ENCODE results near the gene PSEN1.

Gene PSEN1

DNA sequence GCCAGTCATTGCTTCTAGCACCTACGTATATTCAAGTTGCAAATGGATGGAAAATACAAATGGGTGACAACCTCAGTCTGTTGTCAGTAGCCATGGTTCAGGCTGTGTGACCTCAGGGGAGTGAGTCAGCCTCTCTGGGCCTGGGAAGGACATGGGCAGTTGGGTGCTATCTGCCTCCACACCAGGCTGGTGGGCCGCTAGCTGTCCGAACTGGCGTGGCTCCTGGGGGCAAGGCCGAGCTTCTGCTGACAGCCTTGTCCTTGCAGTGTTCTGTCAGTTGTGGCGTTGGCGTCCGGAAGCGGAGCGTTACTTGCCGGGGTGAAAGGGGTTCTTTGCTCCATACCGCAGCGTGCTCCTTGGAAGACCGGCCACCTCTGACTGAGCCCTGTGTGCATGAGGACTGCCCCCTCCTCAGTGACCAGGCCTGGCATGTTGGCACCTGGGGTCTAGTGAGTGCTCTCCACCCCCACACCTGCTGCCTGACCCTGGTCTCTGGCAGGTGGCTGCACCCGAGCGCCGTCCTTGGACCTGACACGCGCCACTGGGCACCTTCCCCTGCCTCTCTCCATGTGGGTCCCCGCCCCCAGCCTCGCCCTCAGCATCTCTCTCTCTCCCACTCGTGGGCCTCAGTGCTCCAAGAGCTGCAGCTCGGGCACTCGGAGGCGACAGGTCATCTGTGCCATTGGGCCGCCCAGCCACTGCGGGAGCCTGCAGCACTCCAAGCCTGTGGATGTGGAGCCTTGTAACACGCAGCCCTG, 118.1 kb downstream of the PSEN1 start:
- DNase-seq (ENCODE audit: low read depth): no peak

DNA sequence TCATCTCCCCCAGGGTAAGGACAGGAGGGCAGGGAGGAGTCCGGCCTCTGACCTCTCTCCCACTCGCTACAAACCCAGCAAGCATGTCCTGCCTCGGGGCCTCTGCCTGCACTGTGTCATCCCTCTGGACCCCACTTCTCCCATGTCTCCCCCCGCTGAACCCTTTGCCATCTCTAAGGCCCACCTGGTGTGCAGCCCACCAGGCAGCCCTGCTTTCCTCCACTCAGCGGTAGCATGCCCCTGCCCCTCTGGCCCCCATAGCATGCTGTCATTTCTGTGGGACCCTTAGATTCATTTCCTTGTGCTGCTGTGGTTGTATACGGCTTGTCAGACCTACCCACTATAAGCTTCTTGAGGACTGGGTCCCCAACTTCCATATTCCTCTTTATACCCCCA, 118.7 kb downstream of the PSEN1 start:
- DNase-seq (ENCODE audit: low read depth): no peak

DNA sequence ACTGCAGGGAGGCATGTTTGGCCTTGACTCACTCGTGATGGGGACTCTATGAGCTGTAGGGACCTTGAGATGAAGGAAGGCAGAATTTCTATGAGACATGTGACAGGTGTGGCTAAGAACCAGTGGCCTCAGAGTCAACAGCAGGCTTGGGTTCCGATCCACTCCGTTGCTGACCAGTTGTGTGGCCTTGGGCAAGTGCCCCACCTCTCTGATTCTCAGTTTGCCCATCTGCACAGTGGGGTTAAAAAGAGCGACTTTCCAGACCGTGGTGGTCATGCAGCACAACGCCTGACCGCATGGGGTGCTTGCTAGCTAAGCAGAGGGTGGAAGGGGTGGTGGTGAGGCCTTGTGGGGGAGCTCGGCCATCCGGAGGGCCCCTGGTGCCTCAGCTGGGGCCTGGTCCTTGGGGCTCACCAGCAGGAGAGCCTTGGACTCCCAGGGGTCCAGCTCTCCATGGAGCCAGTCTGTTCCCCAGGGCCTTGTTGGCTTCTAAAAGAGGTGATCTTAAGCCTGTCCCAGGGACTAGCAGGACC, 119.5 kb downstream of the PSEN1 start:
- DNase-seq (ENCODE audit: low read depth): no peak

DNA sequence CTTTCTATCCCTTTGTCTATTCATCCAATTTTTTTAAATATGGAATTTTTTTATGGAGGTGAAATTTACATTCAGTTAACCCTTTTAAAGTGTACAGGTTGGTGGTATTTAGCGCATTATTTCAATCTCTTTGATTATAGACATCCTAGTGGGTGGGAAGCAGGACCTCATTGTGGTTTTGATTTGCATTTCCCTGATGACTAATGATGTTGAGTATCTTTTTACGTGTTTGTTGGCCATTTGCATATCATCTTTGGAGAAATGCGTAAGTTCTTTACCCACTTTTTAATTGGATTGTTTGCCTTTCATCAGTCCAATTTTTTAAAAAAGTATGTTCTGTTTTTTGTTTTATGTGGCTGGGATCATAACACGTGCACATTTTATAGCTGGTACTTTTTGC, 121.8 kb downstream of the PSEN1 start:
- no peak for DNase-seq (ENCODE audit: low read depth)

DNA sequence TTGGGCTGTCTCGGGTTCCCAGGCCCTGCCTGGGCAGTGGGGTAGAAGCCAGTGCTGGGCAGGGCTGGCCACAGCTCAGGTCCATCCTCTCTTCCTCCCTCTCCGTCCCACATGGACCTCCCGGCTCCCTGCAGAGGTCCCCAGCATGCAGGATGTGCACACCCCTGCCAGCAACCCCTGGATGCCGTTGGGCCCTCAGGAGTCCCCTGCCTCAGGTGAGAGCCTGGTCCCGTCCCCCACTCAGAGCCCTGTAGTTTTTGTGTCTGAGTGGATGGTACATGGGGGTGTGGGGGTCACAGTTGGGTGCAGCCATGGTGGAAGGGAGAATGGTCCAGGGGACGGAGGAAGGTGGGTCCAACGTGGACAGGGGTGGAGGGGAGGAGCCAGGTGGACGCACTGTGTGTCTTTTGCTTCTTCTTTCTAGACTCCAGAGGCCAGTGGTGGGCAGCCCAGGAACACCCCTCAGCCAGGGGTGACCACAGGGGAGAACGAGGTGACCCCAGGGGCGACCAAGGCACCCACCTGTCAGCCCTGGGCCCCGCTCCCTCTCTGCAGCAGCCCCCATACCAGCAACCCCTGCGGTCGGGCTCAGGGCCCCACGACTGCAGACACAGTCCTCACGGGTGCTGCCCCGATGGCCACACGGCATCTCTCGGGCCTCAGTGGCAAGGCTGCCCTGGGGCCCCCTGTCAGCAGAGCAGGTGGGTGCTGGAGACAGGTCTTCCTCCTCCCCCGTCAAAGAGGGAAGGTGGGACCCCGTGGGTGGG, 122.7 kb downstream of the PSEN1 start:
- no peak for DNase-seq (ENCODE audit: low read depth)

DNA sequence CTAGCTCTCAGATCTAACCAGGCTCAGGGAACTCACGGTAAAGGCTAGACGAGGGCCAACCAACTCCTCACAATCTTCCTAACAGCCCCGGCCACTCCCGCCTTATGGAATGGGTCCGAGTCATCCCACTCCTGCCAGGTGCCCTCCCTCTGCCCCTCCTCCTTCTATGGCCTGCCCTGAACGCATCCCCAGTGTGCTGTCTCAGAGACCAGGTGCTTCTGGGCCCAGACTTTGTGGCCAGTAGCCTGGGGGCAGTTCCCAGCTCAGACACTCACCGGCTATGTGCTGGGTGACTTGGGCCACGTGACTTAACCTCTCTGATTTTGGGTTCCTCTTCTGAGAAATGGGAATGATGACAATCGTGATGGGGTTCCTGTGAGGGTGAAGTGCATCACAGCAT, 123.5 kb downstream of the PSEN1 start:
- no peak for DNase-seq (ENCODE audit: low read depth)

DNA sequence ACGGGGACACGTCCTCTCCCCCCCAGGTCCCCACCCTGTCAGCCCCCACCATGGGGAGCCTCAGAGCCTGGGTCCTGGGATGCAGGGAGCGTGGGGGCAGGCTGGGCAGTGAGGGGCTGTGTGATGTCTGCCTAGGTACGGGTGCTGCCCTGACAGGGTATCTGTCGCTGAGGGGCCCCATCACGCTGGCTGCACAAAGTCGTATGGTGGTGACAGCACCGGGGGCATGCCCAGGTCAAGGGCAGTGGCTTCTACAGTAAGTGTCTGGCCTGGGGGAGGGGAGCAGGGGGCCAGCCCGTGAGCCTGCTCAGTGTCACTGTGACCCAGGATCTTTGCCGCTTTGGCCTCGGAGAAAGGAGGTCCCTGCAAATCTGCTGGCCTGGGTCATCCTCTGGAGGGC, 124.3 kb downstream of the PSEN1 start:
- no peak for DNase-seq (ENCODE audit: low read depth)

DNA sequence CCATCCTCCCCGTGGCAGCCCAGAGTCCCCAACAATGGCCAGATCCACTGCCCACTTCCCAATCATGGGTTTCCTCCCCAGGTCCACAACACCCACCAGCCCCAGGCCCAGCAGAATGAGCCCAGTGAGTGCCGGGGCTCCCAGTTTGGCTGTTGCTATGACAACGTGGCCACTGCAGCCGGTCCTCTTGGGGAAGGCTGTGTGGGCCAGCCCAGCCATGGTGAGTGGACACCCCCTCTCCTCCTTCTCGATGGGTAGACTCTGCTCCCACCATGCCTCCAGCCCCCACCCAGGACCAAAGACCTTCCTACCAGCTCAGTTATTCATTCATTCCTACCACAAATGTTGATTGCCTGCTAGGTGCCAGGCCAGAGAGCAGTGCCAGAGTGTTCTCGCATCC, 124.8 kb downstream of the PSEN1 start:
- no peak for DNase-seq (ENCODE audit: low read depth)

DNA sequence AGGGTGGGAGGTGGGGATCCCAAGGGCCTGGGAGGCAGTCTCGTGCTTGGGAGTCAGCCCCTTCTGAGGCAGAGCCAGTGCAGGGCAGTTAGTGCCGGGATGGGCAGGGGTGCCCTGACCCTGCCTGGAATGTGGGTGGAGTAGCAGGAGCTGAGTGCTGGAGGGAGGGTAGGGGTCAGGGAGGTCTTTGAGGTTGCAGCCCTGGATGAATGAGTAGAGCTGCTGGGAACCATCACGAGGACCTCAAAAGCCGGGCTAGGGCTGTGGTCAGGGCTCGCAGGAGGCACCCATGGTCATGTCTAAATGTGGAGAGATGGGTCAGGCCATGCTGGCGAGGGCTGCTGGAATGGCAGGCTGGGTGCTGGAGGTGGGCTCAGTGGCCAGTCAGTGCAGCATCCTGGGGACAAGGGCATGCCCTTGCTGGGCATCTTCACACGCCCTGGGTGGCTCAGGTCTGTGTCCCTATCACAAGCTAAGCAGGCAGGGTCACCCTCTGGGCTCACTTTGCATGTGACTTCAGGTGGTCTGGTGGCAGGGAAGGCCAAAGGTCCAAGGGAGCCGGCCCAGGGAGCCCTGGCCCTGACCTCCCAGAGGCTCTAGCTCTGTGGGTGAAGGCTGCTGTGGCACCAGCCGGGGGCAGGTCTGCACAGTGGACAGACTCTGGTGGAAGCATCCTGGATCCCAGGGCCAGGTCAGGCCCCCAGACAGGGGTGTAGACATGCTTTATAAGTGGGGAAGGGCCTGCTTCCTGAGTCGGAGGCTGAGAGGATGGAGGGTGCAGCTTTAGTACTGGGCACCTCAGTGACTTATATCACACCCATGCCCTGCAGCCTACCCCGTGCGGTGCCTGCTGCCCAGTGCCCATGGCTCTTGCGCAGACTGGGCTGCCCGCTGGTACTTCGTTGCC, 125.5 kb downstream of the PSEN1 start:
- no peak for DNase-seq (ENCODE audit: low read depth)

DNA sequence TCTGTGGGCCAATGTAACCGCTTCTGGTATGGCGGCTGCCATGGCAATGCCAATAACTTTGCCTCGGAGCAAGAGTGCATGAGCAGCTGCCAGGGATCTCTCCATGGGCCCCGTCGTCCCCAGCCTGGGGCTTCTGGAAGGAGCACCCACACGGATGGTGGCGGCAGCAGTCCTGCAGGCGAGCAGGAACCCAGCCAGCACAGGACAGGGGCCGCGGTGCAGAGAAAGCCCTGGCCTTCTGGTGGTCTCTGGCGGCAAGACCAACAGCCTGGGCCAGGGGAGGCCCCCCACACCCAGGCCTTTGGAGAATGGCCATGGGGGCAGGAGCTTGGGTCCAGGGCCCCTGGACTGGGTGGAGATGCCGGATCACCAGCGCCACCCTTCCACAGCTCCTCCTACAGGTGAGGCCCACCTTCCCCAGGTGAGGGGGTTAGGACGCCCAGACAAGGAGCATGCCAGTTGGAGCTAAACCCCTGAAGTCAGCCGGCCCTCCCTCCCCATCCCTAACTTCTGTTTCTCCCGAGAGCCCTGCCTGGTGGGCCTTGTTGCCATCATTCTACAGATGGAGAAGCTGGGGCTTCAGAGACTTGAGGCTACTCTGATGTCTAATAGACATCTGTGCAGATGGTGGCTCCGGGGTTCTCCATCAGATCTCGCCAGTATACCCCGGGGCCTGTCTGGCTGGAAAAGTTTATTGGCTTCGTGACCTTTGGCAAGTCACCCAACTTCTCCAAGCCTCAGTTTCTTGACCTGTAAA, 126.3 kb downstream of the PSEN1 start:
- DNase-seq (ENCODE audit: low read depth): no peak

DNA sequence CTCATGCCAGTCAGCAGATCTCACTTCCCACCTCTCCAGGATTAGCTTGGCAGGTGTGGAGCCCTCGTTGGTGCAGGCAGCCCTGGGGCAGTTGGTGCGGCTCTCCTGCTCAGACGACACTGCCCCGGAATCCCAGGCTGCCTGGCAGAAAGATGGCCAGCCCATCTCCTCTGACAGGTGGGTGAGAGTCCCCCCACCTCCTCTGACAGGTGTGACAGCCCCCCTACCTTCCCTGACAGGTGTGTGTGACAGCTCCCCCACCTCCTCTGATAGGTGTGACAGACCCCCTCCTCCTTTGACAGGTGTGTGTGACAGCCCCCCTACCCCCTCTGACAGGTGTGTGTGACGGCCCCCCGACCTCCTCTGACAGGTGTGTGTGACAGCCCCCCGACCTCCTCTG, 127.3 kb downstream of the PSEN1 start:
- no peak for DNase-seq (ENCODE audit: low read depth)

DNA sequence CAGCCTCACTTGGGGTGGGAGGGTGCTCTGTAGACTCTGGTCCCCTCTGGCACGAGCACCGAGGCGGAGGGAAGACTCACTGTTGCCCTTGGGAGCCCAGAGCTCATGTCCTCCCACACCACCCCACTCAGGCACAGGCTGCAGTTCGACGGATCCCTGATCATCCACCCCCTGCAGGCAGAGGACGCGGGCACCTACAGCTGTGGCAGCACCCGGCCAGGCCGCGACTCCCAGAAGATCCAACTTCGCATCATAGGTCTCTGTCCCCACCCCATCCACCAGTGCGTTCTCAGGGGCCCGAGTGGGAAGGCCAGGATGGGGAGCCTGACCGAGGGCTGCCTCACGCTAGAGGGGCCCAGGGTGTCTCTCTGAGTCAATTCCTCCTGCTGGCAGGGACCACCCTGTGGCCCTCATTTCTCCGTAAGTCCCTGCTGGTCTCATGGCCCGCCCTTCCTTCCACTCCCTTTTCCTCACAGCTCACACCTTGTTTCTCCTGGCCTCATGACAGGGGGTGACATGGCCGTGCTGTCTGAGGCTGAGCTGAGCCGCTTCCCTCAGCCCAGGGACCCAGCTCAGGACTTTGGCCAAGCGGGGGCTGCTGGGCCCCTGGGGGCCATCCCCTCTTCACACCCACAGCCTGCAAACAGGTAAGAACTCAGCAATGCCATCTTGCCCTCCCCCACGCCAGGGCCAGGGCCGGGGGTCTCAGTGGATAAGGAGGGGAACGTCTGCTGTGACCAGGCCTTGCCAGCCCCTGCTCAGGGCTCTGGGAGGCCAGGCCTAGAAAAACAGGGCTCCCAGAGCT, 128.0 kb downstream of the PSEN1 start:
- no peak for DNase-seq (ENCODE audit: low read depth)

DNA sequence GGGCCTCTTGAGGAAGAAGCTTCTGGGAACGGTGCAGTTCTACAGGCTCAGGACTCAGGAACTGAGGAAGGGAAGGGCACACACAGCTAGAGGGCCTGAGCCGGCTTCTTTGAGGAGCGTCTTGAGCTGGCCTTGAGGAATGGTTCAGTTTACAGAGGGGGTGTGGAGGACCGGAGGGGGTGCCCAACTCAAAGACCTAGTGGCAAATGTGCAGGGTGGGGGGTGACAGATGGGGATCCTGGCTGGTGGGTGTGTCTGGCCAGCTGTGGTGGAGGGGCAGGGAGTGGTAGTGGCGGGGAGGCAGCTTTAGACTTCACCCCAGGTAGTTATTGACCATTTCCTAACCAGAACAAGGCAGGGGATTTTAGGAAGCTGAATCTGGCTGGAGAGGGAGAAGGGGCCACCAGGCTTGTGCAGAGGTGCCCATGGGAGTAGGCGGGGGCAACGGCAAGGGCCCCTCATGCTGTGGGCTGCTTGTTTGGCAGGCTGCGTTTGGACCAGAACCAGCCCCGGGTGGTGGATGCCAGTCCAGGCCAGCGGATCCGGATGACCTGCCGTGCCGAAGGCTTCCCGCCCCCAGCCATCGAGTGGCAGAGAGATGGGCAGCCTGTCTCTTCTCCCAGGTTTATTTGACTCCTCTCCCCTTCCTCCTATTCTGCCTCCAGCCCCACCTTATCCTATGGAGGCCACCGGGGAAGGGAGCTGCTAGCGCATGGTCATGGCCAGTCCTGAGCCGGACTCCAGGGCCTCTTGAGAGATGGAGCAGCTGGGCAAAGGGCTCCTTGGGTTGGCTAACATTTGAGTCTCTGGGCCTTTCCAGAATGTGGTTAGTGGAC, 128.8 kb downstream of the PSEN1 start:
- DNase-seq (ENCODE audit: low read depth): no peak

DNA sequence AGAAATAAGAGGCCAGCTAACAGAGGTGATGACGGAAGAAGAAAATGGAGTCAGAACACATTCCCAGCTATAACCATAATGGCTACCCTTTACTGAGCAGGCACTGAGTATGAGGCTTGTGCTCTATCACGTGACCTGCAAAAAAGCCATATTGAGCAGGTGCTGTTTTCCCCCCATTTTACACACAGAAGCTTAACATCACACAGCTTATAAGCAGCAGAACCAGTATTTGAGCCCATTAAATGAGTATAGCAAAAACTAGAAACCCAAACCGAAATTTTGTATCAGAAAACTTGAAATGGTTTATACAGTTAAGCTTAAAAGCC, 129.4 kb downstream of the PSEN1 start:
- no peak for DNase-seq (ENCODE audit: low read depth)

DNA sequence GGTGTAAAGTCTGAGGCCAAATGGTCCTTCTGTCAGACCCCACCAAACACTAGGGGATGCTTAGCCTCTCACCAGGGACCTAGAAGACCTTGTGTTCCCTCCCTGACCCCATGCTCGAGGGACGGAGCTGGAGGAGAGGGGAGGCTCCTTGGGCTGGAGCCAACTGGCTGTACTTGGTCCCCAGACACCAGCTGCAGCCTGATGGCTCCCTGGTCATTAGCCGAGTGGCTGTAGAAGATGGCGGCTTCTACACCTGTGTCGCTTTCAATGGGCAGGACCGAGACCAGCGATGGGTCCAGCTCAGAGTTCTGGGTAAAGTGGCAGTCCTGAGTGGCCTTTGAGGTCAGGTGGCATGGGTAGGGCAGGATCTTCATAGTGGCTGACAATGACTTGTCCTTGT, 130.0 kb downstream of the PSEN1 start:
- no peak for DNase-seq (ENCODE audit: low read depth)

DNA sequence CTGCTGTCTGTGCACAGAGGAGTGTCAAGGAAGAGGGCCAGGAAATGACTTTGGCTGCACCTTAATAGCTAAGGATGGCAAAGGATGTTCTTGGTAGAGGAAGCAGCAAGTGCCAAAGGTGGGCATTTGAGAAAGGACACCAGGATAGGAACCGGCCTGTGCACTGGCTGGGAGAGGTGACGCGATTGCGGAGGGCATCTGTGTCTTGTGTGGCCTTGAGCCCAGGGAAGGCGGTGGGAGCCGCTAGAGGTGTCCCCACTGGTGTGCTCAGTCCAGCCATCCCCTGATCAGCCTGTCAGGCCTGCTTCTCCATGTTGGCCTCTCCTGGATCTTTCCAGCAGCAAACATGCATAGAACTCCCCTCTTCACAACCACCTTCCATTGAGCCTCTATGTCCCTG, 131.2 kb downstream of the PSEN1 start:
- DNase-seq (ENCODE audit: low read depth): no peak

DNA sequence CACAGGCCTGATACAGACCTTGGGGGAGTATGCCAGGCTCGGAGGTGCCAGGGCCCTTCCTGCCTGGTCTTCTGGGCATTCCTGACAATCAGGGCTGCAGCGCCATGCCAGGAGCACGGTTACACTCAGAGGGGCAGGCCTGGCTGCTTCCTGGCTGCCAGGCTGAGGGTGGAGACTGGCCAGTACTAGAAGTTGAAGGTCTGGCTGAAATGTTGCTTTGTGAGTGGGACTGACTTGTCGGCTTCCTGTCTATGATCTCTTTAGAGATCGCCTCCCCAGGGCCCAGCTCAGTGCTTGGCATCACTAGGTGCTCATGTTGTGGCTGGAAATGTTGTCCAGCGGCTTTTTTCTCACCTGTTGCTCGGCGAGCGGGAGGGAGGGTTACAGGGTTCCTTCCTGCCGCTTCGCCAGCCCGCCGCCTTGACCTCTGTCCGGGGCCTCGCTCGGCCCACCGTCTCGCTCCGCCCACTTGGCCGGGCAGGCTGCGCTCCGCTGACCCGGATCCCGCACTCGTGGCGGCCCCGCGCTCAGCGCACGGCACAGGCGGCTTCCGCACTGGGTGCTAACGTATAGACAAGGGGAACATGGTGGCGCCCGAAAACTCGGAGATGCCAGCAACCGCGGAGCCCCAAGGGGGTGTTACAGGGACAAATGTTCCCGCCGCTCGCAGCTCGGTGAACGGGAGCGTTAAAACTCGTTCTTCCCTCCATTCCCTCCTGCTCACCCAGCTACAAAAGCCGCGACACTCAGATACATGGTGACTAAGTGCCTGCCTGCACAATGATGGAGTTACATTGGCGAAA, 133.6 kb downstream of the PSEN1 start:
- DNase-seq (ENCODE audit: low read depth): no peak

DNA sequence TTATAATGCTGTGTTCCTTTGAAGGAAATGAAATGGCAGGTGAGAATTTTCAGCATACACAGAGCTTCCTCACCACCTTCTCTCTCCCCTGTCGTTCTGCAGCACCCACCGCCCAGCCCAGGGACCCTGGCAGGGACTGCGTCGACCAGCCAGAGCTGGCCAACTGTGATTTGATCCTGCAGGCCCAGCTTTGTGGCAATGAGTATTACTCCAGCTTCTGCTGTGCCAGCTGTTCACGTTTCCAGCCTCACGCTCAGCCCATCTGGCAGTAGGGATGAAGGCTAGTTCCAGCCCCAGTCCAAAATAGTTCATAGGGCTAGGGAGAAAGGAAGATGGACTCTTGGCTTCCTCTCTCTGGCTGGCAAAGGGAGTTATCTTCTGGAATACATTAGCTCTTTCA, 136.1 kb downstream of the PSEN1 start:
- no peak for DNase-seq (ENCODE audit: low read depth)
